Panc1 (cell line): ENCODE results near the gene USP10.

Experiments used
- CTCF ChIP-seq: fragments of 450-650 bp; IDR thresholded peaks from 2 replicates; pipeline ENCODE4 v1.5.1; 2017; ENCODE audit warnings: mild to moderate bottlenecking
- POLR2AphosphoS5 ChIP-seq: IDR thresholded peaks from 2 replicates; pipeline ENCODE4 v1.6.1; 2012; ENCODE audit warnings: mild to moderate bottlenecking, low read depth, low read length, moderate library complexity
- REST ChIP-seq, 2 experiments: IDR thresholded peaks; 2 replicates each; pipeline ENCODE4 v1.6.1; 2011 to 2012; ENCODE audit warnings: low read depth in 2 of 2, control low read depth in 1 of 2, low read length in 1 of 2, mild to moderate bottlenecking in 1 of 2, moderate library complexity in 1 of 2; ENCODE audit not compliant: insufficient read depth in 1 of 2
- SIN3A ChIP-seq: IDR thresholded peaks from 2 replicates; pipeline ENCODE4 v1.6.1; 2012; ENCODE audit warnings: low read depth, mild to moderate bottlenecking, low read length, moderate library complexity, borderline replicate concordance; ENCODE audit not compliant: insufficient read depth
- TCF7L2 ChIP-seq: IDR thresholded peaks from 2 replicates; pipeline ENCODE4 v1.6.1; 2011; ENCODE audit warnings: mild to moderate bottlenecking, low read depth, low read length, inconsistent platforms

GRCh38 chr16:84785843-84786581, 86.2 kb downstream of the USP10 start:
- TF ChIP-seq CTCF: no peak
- TF ChIP-seq POLR2AphosphoS5: no peak
- no peak for TF ChIP-seq SIN3A
- TF ChIP-seq REST (IDR thresholded peaks at IDR 0.05; ENCODE audit: insufficient read depth in 1 of 2, low read depth in 2 of 2, low read length in 1 of 2): no peak
- TF ChIP-seq TCF7L2: no peak
